H1 (cell line): Measurements from ENCODE around the gene CCDC107.
A peak's percentile ranks its signal among the peaks of the same experiment; 100 is the strongest.

Source experiments
- CBX5 ChIP-seq: fragments of 300-800, 300-1000 bp; sonication (generic); IDR thresholded peaks from 2 replicates; pipeline ENCODE4 v1.7.1; 2016; ENCODE audit warnings: antibody characterized with exemption, low read length, low read depth
- EP300 ChIP-seq, 2 experiments: IDR thresholded peaks; 1 replicate in 1 of 2; 2 replicates in 1 of 2; pipeline ENCODE4 v1.6.1; 2011 to 2012; ENCODE audit warnings: low read depth in 2 of 2, low read length in 2 of 2, mild to moderate bottlenecking in 2 of 2, borderline replicate concordance in 1 of 2, inconsistent platforms in 1 of 2, moderate library complexity in 1 of 2
- JUN ChIP-seq: IDR thresholded peaks from 2 replicates; pipeline ENCODE4 v1.6.1; 2011; ENCODE audit warnings: low read depth, mild to moderate bottlenecking, improper control_type of control experiment, low read length
- JUND ChIP-seq: IDR thresholded peaks from 2 replicates; pipeline ENCODE4 v1.6.1; 2011; ENCODE audit warnings: mild to moderate bottlenecking, improper control_type of control experiment, low read length
- MAFK ChIP-seq: IDR thresholded peaks from 2 replicates; pipeline ENCODE4 v1.6.1; 2012; ENCODE audit warnings: low read depth, mild to moderate bottlenecking, improper control_type of control experiment, low read length
- RFX5 ChIP-seq: IDR thresholded peaks from 2 replicates; pipeline ENCODE4 v1.6.1; 2011; ENCODE audit warnings: low read depth, low read length, improper control_type of control experiment, borderline replicate concordance
- YY1 ChIP-seq: IDR thresholded peaks from 2 replicates; pipeline ENCODE4 v1.6.1; 2011; ENCODE audit warnings: low read depth, mild to moderate bottlenecking, low read length
- TF ChIP-seq, protein P1 (sequence below): IDR thresholded peaks from 2 replicates; pipeline ENCODE4 v1.6.1; 2011; ENCODE audit warnings: low read depth, mild to moderate bottlenecking, low read length; ENCODE audit not compliant: insufficient read depth
- TF ChIP-seq, protein P2 (sequence below), 3 experiments: IDR thresholded peaks; 1 replicate in 2 of 3; 2 replicates in 1 of 3; pipeline versions ENCODE4 v1.5.1 to v1.6.1; 2011; ENCODE audit warnings: low read length in 3 of 3, mild to moderate bottlenecking in 3 of 3, inconsistent platforms in 2 of 3, low read depth in 1 of 3, moderate library complexity in 1 of 3; ENCODE audit not compliant: insufficient read depth in 1 of 3; ENCODE audit errors: control extremely low read depth in 1 of 3
- TF ChIP-seq, protein P3 (sequence below): IDR thresholded peaks from 2 replicates; pipeline ENCODE4 v1.6.1; 2011; ENCODE audit warnings: low read length, improper control_type of control experiment

DNA sequence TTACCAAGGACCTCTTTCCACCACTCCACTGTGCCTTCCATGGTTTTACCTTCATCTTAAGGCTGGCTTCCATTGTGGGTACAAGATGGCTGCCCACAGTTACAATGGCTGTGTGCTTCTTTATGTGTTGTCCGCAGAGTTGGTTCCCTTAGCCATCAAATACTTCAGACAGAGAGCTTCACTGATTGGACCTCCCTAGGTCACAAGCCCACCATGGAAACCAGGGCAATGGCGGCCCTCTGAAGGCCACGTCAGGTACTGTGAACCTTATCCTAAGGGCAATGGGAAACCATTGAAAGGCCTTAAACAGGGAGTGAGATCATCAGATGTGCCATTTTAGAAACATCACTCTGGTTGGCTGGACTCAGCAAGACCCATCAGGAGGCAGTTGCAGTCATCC lies 9.8 kb downstream of the CCDC107 start:
- TF ChIP-seq, protein P1, sequence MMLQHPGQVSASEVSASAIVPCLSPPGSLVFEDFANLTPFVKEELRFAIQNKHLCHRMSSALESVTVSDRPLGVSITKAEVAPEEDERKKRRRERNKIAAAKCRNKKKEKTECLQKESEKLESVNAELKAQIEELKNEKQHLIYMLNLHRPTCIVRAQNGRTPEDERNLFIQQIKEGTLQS = no peak
- TF ChIP-seq, protein P2, sequence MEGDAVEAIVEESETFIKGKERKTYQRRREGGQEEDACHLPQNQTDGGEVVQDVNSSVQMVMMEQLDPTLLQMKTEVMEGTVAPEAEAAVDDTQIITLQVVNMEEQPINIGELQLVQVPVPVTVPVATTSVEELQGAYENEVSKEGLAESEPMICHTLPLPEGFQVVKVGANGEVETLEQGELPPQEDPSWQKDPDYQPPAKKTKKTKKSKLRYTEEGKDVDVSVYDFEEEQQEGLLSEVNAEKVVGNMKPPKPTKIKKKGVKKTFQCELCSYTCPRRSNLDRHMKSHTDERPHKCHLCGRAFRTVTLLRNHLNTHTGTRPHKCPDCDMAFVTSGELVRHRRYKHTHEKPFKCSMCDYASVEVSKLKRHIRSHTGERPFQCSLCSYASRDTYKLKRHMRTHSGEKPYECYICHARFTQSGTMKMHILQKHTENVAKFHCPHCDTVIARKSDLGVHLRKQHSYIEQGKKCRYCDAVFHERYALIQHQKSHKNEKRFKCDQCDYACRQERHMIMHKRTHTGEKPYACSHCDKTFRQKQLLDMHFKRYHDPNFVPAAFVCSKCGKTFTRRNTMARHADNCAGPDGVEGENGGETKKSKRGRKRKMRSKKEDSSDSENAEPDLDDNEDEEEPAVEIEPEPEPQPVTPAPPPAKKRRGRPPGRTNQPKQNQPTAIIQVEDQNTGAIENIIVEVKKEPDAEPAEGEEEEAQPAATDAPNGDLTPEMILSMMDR (IDR thresholded peaks at IDR 0.05; ENCODE audit: control extremely low read depth in 1 of 3, insufficient read depth in 1 of 3, low read depth in 1 of 3, low read length in 3 of 3) = no peak
- TF ChIP-seq EP300 (IDR thresholded peaks at IDR 0.05; ENCODE audit: borderline replicate concordance in 1 of 2, low read depth in 2 of 2, low read length in 2 of 2) (no peak), RFX5 (no peak), MAFK (no peak), YY1 (peak; percentile 65; the same call in 1 of the 2 replicates), JUND (no peak), CBX5 (no peak), JUN (no peak)
- TF ChIP-seq, protein P3, sequence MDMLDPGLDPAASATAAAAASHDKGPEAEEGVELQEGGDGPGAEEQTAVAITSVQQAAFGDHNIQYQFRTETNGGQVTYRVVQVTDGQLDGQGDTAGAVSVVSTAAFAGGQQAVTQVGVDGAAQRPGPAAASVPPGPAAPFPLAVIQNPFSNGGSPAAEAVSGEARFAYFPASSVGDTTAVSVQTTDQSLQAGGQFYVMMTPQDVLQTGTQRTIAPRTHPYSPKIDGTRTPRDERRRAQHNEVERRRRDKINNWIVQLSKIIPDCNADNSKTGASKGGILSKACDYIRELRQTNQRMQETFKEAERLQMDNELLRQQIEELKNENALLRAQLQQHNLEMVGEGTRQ = no peak
